GM18870 (cell line): ENCODE data around the gene ZNF70.

ENCODE experiments used
- ATAC-seq: cut with Tn5 transposase; IDR thresholded peaks from one replicate; pipeline ENCODE4 v1.9.1; 2021; ENCODE audit warnings: moderate library complexity; ENCODE audit not compliant: unreplicated experiment

ZNF70 gene

DNA sequence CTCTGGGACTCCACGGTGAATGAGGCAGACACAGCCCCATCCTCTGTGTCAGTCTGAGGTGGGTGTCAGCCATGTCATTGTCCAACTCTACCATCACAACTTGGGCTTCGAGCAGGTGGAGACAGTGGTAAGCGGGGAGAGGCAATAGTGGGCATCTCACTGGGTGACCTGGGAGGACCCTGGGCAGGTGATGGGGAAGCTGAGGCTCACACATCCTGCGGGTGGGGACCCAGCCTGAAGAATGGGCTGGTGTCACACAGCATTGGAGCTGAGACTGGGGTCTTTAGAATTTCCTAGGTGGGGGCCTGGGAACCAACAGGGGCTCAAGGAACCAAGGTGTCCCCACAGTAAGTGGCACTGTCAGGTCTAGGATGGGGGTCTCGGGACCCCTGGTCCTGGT is 28.8 kb upstream of the ZNF70 start:
- ATAC-seq = no peak

DNA sequence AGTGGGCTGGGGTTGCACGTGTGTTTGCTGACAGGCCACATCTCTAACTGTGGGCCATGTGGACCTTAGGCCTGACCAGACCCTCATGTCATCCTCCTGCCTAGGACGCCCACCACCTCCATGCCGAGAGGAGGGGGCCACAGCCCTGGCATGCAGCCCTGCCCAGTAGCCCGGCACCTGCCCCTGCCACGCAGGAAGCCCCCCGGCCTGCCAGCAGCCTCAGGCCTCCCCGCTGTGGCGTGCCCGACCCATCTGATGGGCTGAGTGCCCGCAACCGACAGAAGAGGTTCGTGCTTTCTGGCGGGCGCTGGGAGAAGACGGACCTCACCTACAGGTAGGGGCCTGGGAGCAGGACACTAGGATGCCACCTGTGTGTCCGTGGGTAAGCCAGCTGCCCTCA is 28.2 kb upstream of the ZNF70 start:
- ATAC-seq = no peak

DNA sequence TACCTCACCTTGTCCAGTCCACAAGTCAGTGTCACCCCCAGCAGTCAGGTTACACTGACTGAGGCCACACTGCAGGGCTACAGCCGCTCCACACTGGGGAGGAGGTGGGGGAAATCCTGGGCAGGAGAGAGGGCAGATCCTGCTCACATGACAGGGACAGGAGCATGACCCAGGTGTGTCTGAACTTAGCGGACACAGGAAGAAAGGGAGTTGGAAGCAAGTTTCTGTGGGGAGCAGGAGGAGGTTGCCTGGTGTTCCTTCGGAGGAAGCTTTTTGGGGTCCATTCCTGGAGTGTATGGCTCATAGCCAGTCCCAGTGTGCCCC is 27.6 kb upstream of the ZNF70 start:
- ATAC-seq = no peak

DNA sequence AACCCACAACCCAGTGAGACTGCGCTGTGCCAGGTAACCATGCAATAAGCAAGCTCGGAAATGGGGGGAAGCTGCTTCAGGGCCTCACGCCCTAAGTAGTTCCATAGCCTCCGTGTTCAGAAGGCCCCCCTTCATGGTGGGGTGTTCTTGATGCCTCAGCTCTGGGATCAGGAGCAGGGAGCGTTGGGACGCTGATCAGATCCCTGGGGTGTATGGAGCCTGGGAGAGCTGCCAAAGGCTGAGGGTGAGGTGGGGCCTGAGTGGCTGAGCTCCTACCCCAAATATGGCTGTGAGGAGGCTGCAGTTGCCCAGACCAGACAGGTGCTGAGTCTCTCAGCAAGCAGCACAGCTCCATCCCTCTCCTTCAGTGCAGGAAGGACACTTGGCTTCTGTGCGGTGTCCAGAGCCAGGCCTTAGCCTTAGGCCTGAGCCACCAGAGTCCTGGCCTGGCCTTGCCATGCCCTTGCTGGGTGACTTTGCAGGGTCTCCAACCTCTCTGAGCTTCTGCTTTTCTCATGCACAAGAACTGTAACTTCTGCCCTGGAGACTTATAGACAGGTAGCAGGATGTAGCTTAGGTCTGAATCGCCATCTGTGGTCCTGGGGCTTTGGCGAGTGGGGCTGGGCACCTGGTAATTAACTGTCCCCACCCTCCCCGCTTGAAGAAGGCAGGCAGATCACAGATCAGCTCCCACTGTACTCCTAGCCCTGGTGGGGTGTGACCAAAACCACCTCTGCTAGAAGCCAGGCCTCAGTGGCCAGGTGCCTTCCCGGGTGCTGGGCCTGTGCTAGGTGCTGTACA is 27.1 kb upstream of the ZNF70 start:
- no peak for ATAC-seq

DNA sequence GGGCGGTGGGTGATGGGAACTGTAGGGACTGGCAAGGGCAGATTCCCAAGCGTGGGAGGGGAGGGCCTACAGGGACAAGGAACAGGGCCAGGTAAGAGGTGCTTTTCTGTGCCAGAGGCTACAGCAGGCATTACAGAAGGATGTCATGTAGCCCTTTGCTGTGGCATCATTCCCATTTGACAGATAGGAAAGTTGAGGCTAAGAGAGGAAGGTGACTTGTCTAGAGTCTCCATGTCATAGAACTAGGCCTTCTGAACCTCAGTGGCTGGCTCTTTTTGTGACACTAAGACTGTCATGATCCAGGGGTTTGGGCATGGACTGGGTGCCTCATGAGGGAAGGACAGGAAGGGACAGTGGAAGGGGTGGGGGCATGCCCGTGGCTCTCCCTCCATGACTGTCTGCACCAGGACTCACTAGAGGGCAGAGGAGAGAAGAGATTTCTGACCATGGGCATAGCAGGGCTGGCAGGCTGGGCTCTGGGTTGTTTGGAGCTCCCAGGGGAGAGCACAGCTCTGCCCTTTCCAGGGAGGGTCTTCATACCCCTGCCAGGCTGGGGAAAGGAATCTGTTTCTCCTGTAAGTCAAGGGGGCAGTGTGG is 25.0 kb upstream of the ZNF70 start:
- no peak for ATAC-seq

DNA sequence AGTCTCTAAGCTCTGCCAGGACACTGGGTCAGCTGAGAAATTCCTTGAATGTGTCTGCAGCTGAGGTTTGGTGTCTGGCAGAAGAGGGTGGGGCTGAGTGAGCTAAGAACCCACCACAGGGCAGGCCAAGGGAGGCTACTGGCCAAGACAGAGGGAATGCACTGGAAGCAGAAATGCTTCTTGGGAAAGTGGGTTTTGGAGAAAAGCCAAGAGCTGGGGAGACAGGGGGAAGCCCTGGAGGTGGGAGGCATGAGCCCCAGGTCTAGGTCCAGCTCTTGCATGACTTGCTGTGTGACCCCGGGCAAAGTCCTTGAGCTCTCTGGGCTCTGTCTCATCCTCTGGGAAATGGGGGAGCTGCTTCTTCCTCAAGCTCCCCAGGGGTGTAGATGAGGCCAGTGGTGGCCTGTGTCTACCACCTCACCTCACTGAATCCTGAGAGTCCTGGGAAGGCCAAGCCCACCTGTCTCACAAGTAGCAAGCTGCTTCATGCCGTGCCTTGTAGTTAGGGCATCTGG is 24.1 kb upstream of the ZNF70 start:
- no peak for ATAC-seq

DNA sequence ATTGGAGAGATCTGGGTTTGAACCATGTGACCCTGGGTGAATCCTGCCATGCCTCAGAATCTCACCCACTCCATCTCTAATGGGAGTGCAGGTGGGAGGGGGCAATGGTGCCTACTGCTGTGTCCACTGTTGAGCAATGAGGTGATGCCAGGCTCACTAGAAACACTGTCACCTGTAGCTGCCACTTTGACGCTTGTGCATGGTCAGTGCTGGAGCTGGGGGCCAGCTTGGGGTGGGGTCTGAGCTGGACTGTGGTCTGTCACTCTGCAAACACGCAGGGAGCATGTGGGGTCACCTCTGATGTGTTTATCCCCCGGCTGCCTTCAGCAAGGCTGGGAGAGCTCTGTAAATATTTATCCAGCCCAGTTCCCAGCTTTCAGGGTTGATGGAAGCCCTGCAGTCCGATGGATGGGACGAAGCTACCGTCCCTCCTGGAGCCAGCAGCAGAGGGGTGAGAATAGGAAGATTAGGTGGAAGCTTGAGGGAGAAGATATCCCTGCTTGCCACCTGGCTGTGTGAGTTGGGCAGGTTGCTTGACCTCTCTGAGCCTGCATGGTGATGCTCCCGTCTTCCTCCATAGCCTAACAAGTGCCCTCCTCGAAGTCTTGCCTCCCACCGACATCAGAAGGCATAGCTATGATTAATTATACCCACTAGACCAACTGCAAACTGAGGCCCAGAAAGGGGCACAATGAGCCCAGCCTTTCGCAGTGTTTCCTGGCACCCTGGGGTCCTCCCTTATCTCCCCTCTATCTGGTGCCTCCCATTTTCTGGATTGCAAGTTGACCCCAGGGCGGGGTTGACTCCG is 23.4 kb upstream of the ZNF70 start:
- no peak for ATAC-seq

DNA sequence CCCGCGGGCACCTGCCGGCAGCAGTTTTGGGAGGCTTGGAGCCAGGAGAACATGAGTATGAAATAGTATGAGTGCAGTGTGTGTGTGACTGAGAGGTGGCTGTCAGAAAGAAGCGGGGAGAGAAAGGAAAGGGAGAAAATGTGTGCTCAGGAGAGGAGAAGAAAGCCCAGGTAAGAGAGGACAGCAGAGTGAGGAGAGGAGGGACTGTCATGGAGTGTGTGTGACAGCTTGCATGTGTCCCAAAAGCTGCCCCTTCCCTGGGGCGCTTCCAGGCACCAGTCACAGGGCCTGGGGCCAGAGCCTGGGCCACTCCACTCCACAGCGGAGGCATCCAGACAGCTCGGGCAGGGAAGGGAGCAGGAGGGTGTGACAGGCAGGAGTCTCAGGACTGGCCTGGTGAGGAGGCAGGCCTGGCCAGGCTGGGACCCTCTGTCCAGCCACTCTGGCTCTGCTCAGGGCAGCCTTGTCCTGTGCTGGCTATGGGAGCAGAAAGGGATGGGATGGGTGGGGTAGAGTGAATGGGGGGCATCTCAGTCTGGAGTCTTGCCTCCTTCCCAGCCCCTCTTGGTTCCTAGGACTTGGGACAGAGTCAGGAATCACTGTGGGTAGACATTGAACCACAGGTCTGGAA is 22.7 kb upstream of the ZNF70 start:
- ATAC-seq = no peak

DNA sequence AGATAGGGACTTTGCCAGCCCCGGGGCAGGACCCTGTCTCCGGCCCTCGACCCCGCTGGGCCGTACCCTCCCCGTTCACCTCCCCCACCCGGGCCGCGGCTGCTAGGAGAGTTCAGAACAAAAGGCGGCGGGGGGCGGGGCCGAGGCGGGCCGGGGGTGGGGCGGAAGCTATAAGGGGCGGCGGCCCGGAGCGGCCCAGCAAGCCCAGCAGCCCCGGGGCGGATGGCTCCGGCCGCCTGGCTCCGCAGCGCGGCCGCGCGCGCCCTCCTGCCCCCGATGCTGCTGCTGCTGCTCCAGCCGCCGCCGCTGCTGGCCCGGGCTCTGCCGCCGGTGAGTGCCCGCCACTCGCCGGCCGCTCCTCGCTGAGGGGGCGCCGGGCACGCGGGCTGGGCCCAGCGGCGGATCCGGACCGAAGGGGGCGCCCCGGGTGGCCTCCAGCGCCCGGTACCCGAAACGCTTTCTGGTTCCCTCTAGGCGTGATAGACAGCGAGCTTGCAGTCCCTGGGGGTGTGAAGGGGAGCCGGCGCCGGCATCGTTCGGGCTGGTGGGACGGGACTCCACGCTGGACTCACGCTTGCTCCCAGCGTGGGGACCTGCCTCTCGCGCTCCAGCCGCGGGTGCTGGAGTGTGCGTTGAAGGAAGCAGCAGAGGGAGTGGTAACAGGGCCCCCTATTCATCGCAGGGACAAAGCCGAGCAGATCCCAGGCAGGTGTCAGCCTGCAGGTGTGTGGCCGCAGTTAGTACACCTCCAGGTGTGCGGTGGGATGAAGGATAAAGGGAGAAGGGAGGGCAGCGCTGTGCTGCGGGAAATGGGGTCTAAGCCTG is 21.9 kb upstream of the ZNF70 start, which contains the start of gene MMP11:
MMP11 (plus strand) TSS at position 201 of the 825 bp plus-strand sequence; CDS start at position 223, 22 bp downstream.
- ATAC-seq = no peak

DNA sequence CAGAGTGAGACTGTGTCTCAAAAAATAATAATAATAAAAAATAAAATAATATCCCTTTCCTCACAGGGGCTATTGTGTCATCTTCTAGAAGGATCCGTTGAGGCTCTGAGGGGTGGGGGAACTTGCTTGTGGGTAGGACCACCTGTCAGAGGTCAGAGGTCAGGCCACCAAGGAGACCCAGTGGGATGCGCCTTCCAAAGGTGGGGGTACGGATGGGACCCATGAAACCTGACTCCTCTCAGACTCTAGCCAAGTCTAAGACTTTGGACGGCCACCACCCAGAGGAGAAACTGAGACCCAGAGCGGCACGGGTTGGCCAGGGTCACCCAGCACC is 21.4 kb upstream of the ZNF70 start:
- ATAC-seq = no peak

DNA sequence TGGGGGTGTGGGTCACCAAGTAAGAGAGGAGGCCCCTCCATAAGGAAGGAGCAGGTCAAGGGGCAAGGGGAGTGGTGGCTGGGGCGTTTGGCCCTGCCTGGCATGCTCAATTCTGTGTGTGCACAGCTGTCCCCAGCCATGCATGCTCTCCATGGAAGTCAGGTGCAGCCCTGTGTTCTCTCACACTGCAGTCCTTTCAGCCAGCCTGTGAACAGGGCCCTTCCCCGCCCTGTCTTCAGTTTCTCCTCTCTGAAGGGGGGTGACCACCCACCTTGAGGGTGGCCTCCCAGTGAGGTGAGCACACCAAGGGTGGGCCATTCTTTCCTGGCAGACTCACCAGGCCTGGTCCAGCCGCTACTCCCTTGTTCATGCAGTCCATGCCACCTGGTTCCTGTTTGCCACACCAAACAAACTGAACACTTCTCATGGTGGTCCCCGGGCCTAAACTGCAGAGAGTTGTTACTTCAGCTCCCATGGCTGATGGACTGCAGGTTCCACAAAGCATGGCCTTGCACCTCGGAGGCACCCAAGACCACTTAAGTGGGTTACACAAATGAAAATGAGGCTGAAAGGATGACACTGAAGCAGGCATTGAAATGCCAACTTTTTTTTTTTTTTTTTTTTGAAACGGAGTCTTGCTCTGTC is 18.5 kb upstream of the ZNF70 start:
- no peak for ATAC-seq

DNA sequence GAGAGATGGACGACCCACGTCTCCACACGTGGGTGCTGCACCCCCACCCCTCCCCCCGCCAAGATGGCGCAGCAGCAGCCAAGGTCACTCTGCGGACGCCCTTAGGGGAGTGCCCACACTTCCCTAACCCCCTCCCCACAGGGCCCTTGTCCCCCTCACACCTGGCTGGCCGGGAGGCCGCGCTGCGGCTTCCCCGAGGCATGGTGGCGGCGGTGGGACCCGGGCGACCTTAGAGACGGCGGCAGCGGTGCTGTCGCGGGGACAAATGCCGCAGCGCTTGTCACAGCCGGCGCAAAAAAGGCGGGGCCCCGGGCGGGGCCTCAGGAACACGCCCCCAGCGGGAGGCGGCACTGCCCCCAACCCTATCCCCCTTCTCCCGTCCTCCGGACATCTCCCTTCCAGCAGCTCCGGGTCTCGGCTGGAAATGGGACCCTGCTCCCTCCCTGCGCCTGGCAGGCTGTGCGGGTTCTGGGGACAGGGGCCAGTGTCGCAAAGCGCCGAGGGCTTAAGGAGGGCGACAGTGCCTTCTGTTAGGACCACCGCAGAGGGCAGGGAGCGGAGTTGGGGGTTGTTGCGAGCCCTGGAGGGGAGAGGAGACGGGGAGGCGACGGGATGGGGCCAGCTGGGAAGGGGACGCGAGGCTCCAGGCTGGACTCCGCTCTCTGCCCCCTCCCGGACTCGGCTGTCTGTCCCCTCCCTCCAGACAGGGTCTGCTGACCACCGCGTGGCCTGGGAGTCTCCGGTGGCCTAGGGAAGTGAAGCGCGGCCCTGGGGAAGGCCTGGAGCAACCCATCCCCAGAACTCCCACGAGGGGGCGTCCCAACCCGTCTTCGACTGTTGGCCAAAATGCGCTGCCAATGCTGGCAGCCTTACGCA is 17.0 kb upstream of the ZNF70 start, which contains the start of gene CHCHD10:
CHCHD10 (minus strand) TSS at position 300 of the 876 bp plus-strand sequence; CDS start at position 202, 98 bp downstream.
- ATAC-seq = no peak

DNA sequence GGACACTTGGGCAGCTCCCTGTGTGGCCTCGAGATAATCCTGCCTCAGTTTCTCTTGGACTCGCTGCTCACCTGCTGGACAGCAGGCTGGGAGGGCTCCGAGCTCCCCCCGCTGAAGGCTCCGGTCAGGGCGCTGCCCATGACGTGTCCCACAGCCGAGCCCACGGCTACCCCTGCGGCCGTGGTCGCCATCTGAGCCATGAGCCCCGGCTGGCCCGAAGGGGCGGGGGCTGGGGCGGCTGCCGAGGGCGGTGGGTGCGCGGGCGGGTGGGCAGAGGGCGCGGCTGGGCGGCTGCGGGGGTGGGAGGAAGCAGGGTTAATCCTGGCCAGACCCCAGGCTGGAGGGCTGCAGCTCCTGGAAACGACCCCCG is 16.4 kb upstream of the ZNF70 start:
- no peak for ATAC-seq

DNA sequence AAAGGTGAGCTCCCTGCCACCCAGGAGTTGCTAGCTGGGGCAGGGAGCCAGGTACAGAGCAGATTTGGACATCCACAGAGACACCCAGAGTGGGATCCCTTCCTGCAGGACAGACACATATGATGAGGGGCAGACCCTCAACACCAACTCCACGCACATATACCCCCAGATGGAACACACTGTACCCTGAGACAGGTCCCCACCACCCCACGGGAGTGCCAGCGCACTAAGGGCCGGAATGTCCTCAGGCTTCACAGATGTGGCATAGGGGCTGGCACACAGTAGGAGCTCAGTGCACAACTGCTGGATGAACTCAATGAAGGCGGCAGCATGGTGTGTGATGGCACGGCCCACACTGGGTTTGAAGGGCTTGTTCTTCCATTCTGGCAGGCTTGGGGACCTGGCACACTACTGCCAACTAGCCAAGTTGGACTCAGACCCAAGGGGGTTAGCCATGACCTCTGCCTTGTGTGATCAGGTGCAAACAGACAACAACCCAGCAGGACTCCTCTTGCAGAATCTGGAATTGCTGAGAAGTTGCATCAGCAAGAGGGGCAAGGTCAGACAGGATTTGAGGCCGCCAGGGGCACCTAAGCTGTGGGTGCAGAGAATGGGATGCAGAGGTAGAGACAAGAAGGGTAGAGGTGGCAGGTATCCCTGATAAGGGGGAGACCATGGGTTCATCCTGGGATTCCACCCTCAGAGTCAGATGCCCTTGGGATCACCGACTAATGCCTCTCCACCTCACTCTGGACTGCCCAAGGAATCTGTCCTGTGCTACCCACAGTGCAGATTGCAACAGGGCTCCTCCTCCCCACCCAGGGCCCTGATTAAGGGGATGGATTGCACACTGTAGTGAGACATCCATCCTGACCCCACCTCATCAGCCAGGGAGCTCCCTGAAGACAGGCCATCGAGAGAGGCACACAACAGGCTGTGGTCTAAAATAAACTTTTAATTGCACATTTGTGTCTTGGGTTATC is 14.3 kb upstream of the ZNF70 start:
- no peak for ATAC-seq

DNA sequence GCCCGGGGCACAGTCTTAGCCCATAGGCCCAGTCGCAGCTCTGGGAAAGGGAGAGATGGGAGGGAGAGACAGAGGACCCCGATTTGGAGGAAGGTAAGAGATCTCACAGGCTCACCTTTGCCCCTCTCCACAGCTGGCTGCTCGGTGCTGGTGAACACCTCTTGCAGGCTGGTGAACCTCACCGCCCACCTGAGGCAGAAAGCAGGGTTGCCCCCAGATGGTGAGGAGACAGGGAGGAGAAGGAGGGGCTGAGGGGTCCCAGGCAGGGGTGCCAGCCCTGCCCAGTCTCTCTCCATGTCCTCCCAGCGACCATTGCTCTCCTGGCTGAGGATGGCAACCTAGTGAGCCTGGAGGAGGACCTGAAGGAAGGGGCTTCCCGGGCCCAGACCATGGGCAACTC is 13.0 kb upstream of the ZNF70 start:
- no peak for ATAC-seq

DNA sequence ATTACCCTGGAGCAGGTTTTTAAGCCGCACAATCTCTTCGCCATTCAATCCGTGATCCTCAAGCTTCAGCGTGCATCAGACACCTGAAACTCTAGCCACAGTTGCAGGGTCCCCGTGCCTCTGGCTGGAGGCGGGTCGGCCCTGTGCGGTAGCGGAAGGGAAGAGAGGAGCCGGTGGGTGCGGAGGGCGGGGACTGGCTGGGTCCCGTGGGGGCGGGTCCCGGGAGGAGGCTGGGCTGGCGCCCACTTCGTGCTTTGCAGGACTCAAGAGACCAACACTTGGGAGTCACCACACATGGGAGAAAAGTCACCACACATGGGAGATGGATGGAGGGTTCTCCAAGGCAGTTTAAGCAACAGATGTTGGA is 12.7 kb upstream of the ZNF70 start:
- no peak for ATAC-seq

DNA sequence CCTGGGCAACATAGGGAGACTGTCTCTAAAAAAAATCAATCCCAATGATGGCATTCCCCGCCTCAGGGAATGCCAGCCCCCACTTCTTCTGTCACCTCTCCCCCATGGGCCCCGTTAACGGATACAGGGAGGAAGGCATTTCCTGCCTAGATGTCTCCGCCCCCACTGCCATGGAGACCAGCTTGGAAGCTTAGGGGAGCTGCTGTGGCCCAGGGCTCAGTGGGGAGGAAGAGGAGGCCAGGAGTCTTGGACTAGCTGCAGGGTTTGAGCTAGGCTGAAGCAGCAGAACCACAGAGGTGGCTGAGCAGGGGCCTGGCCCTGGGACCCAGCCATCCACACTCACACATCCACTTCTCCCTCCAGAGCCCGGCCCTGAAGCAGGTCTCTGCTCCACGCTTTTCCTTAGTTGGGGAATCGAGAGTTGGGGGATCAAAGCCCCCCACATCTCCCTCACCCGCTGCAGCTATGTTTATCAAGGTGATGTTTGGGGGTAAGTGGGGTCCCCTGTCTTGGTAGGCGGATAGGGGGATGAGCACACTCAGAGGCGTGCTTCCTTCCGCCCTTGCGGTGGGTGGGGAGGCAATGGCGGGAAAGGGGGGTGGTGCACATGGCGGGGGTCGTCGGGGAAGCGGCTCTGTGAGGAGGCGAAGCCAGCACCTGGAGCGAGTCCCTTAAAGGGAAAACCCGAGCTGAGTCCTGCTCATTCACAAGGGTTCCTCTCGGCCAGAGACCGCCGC is 12.1 kb upstream of the ZNF70 start, which contains the start of gene C22orf15:
C22orf15 (plus strand) TSS at position 149 of the 737 bp plus-strand sequence; CDS start at position 466, 317 bp downstream.
- no peak for ATAC-seq
